GM19351 (cell line): Measurements from ENCODE around the gene ILF2.
"Not testable (repeated sequence)": the region's sequence is repeated elsewhere in the genome, so short reads cannot be mapped to it uniquely, and the experiment has no call there.

ENCODE experiments used
- ATAC-seq: cut with Tn5 transposase; IDR thresholded peaks from one replicate; pipeline ENCODE4 v1.9.1; 2021; ENCODE audit warnings: mild to moderate bottlenecking, moderate library complexity; ENCODE audit not compliant: unreplicated experiment

ILF2 gene

GRCh38 chr1:153649863-153650235 lies 20.9 kb downstream of the ILF2 start:
- ATAC-seq = no peak

GRCh38 chr1:153649137-153649862 lies 21.5 kb downstream of the ILF2 start:
- no peak for ATAC-seq

- no peak for ATAC-seq
These were observed 22.7 kb downstream of the ILF2 start for GRCh38 chr1:153648000-153648643.

- ATAC-seq = no peak
These were observed 23.5 kb downstream of the ILF2 start for GRCh38 chr1:153647346-153647714.

GRCh38 chr1:153646672-153647345 lies 24.0 kb downstream of the ILF2 start:
- ATAC-seq = no peak

GRCh38 chr1:153643816-153644215 lies 27.0 kb downstream of the ILF2 start:
- no peak for ATAC-seq

- ATAC-seq = no peak
These were observed 27.7 kb downstream of the ILF2 start for GRCh38 chr1:153643100-153643499.

GRCh38 chr1:153642161-153642560 lies 28.6 kb downstream of the ILF2 start:
- ATAC-seq = no peak

- no peak for ATAC-seq
These were observed 29.9 kb downstream of the ILF2 start for GRCh38 chr1:153640861-153641260.

- not testable (repeated sequence) for ATAC-seq
These were observed 30.6 kb downstream of the ILF2 start for GRCh38 chr1:153640213-153640612.

- no peak for ATAC-seq
These were observed 31.5 kb downstream of the ILF2 start for GRCh38 chr1:153639280-153639679.

- ATAC-seq = no peak
These were observed 32.5 kb downstream of the ILF2 start for GRCh38 chr1:153638261-153638660.

- ATAC-seq = no peak
These were observed 34.5 kb downstream of the ILF2 start for GRCh38 chr1:153636312-153636711.

GRCh38 chr1:153635872-153636271 lies 34.9 kb downstream of the ILF2 start:
- ATAC-seq = no peak

- peak; percentile 87 for ATAC-seq
These were observed 36.8 kb downstream of the ILF2 start, which contains the start of gene CHTOP for GRCh38 chr1:153633754-153634665. Gene CHTOP (plus strand): TSS chr1:153634066. CDS start chr1:153636589, 2,523 bp downstream.

GRCh38 chr1:153633161-153633753 lies 37.5 kb downstream of the ILF2 start:
- peak; percentile 4 for ATAC-seq

GRCh38 chr1:153631047-153632022 lies 39.5 kb downstream of the ILF2 start:
- no peak for ATAC-seq

- ATAC-seq = no peak
These were observed 40.4 kb downstream of the ILF2 start for GRCh38 chr1:153630384-153630783.

GRCh38 chr1:153629971-153630370 lies 40.8 kb downstream of the ILF2 start:
- no peak for ATAC-seq

- ATAC-seq = no peak
These were observed 41.5 kb downstream of the ILF2 start for GRCh38 chr1:153629343-153629665.
